ENCODE data around the gene SLC39A7. TPM values are rescaled to one million over a fixed set of nuclear protein-coding genes. Genes with fewer than 3 reads are reported as not detected.
A peak's percentile ranks its signal among the peaks of the same experiment; 100 is the strongest.

Gene SLC39A7
- total RNA-seq, 1 experiment from 2014 or later: 130 TPM

DNA sequence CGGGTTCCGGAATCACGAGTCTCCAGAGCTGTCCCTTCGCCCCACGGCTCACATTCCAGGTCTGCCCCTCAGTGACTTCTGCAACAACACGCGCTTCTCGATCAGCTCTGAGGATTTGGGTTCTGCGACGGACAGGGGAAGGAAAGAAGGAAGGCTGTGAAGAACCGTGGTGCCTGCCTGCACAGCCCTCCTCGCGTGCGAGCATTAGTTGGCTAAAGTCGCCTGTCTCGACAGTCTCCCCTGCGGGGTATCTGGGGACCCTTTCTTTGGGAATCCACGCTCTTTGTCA is 47.9 kb downstream of the SLC39A7 start:
- Histone ChIP-seq H3K4me2 (ENCODE audit: low read length) (peak overlapping the region; percentile 99), H4K20me1 (ENCODE audit: insufficient read depth) (no peaks in the 10 kb centered on the region), H3K9me3 (ENCODE audit: control insufficient read depth in 1 of 2, insufficient read depth in 1 of 2, low read depth in 1 of 2, low read length in 2 of 2) (no peaks in the 10 kb centered on the region), H3K4me1 (ENCODE audit: control insufficient read depth in 1 of 2, insufficient read depth in 2 of 2, low read length in 2 of 2) (peaks cover 16 to 37% of the 10 kb centered on the region in 2 experiments), H3K36me3 (ENCODE audit: control insufficient read depth in 1 of 2, insufficient read depth in 2 of 2, low read length in 2 of 2) (no peaks in the 10 kb centered on the region), H3K9me2 (ENCODE audit: insufficient read depth) (no peaks in the 10 kb centered on the region), H3K9ac (ENCODE audit: low read length) (peak overlapping the region; percentile 88), H3K27me3 (ENCODE audit: insufficient read depth, low read length) (no peaks in the 10 kb centered on the region), H3K4me3 (replicated peaks in 1 of 2; ENCODE audit: low read depth in 1 of 2, low read length in 2 of 2) (peak overlapping the region; percentile 74 to 85), H3K27ac (ENCODE audit: low read depth, low read length) (peak overlapping the region; percentile 74), H3K79me2 (ENCODE audit: insufficient read depth, low read length) (no peaks in the 10 kb centered on the region), H2AFZ (ENCODE audit: low read depth, low read length, poor library complexity, severe bottlenecking) (no peak overlapping the region)
- TF ChIP-seq, protein P1, sequence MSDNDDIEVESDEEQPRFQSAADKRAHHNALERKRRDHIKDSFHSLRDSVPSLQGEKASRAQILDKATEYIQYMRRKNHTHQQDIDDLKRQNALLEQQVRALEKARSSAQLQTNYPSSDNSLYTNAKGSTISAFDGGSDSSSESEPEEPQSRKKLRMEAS (IDR thresholded peaks at IDR 0.05): no peak
- no peak for TF ChIP-seq POLR2A (IDR thresholded peaks at IDR 0.05; ENCODE audit: borderline replicate concordance, extremely low read depth, insufficient read depth, insufficient read length)
- no peak for TF ChIP-seq RAD21 (IDR thresholded peaks at IDR 0.05; ENCODE audit: low read depth)
- TF ChIP-seq SIN3A (IDR thresholded peaks at IDR 0.05; ENCODE audit: low read depth): no peak
- no peak for TF ChIP-seq TCF7L2 (IDR thresholded peaks at IDR 0.05; ENCODE audit: borderline replicate concordance, extremely low read depth, insufficient read depth, insufficient read length)
- TF ChIP-seq ELF1 (IDR thresholded peaks at IDR 0.05; ENCODE audit: borderline replicate concordance, low read depth): no peak
- TF ChIP-seq, protein P2, sequence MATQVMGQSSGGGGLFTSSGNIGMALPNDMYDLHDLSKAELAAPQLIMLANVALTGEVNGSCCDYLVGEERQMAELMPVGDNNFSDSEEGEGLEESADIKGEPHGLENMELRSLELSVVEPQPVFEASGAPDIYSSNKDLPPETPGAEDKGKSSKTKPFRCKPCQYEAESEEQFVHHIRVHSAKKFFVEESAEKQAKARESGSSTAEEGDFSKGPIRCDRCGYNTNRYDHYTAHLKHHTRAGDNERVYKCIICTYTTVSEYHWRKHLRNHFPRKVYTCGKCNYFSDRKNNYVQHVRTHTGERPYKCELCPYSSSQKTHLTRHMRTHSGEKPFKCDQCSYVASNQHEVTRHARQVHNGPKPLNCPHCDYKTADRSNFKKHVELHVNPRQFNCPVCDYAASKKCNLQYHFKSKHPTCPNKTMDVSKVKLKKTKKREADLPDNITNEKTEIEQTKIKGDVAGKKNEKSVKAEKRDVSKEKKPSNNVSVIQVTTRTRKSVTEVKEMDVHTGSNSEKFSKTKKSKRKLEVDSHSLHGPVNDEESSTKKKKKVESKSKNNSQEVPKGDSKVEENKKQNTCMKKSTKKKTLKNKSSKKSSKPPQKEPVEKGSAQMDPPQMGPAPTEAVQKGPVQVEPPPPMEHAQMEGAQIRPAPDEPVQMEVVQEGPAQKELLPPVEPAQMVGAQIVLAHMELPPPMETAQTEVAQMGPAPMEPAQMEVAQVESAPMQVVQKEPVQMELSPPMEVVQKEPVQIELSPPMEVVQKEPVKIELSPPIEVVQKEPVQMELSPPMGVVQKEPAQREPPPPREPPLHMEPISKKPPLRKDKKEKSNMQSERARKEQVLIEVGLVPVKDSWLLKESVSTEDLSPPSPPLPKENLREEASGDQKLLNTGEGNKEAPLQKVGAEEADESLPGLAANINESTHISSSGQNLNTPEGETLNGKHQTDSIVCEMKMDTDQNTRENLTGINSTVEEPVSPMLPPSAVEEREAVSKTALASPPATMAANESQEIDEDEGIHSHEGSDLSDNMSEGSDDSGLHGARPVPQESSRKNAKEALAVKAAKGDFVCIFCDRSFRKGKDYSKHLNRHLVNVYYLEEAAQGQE (IDR thresholded peaks at IDR 0.05; ENCODE audit: low read depth): no peak
- TF ChIP-seq JUND (IDR thresholded peaks at IDR 0.05): no peak
- no peak for TF ChIP-seq FOSL1 (IDR thresholded peaks at IDR 0.05; ENCODE audit: low read depth)
- no peak for TF ChIP-seq ZFX (IDR thresholded peaks at IDR 0.05)
- TF ChIP-seq, protein P3, sequence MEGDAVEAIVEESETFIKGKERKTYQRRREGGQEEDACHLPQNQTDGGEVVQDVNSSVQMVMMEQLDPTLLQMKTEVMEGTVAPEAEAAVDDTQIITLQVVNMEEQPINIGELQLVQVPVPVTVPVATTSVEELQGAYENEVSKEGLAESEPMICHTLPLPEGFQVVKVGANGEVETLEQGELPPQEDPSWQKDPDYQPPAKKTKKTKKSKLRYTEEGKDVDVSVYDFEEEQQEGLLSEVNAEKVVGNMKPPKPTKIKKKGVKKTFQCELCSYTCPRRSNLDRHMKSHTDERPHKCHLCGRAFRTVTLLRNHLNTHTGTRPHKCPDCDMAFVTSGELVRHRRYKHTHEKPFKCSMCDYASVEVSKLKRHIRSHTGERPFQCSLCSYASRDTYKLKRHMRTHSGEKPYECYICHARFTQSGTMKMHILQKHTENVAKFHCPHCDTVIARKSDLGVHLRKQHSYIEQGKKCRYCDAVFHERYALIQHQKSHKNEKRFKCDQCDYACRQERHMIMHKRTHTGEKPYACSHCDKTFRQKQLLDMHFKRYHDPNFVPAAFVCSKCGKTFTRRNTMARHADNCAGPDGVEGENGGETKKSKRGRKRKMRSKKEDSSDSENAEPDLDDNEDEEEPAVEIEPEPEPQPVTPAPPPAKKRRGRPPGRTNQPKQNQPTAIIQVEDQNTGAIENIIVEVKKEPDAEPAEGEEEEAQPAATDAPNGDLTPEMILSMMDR (IDR thresholded peaks at IDR 0.05 in 2 of 3, conservative IDR thresholded peaks at IDR 0.05 in 1 of 3; ENCODE audit: borderline replicate concordance in 1 of 3, insufficient read depth in 1 of 3, low read depth in 2 of 3, low read length in 2 of 3): no peak
- no peak for TF ChIP-seq CBX3 (IDR thresholded peaks at IDR 0.05; ENCODE audit: low read depth)
- no peak for TF ChIP-seq POLR2AphosphoS5 (IDR thresholded peaks at IDR 0.05; ENCODE audit: low read depth, low read length)
- no peak for TF ChIP-seq SRF (IDR thresholded peaks at IDR 0.05; ENCODE audit: low read depth)
- no peak for TF ChIP-seq EZH2 (IDR thresholded peaks at IDR 0.05)
- TF ChIP-seq, protein P4, sequence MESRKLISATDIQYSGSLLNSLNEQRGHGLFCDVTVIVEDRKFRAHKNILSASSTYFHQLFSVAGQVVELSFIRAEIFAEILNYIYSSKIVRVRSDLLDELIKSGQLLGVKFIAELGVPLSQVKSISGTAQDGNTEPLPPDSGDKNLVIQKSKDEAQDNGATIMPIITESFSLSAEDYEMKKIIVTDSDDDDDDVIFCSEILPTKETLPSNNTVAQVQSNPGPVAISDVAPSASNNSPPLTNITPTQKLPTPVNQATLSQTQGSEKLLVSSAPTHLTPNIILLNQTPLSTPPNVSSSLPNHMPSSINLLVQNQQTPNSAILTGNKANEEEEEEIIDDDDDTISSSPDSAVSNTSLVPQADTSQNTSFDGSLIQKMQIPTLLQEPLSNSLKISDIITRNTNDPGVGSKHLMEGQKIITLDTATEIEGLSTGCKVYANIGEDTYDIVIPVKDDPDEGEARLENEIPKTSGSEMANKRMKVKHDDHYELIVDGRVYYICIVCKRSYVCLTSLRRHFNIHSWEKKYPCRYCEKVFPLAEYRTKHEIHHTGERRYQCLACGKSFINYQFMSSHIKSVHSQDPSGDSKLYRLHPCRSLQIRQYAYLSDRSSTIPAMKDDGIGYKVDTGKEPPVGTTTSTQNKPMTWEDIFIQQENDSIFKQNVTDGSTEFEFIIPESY (IDR thresholded peaks at IDR 0.05; ENCODE audit: extremely low read depth, insufficient replicate concordance, low read length): no peak
- no peak for TF ChIP-seq CEBPB (IDR thresholded peaks at IDR 0.05; ENCODE audit: low read depth)
- TF ChIP-seq EGR1 (IDR thresholded peaks at IDR 0.05; ENCODE audit: low read depth): no peak
- no peak for TF ChIP-seq ZNF274 (IDR thresholded peaks at IDR 0.05; ENCODE audit: low read depth, low read length)
- POLR2A ChIA-PET: interaction anchor here (0.6 to 4.0 kb wide), 10 partner anchors 10 to 277 kb away, joined by 3 to 24 read pairs (median 6); partner anchors contain the start of genes B3GALT4, RPS18 and VPS52
- DNase-seq (ENCODE audit: low read depth, low spot score) (no peak), ATAC-seq (peak; percentile 15)
- CTCF ChIA-PET: interaction anchor here (0.9 to 4.3 kb wide), 20 partner anchors 9 to 315 kb away, joined by 3 to 49 read pairs (median 6); partner anchors contain the start of genes HSD17B8, RING1, RPS18 and VPS52
- BruUV-seq (replicated peaks): TSS peak; percentile 85
- intact Hi-C loops (cut with micrococcal nuclease): loop anchor here (1.0 to 2.0 kb wide), 4 partner anchors 44 to 234 kb away; partner anchors contain the start of gene HSD17B8
- RAD21 ChIA-PET (ENCODE audit: low non-redundant PET in 1 of 2, low total read pairs in 2 of 2, uncharacterized antibody in 2 of 2, unreplicated experiment in 2 of 2): interaction anchor here (0.7 to 1.4 kb wide), 4 partner anchors 40 to 88 kb away, joined by 3 to 6 read pairs (median 5); partner anchors contain the start of gene RING1 (in 1 of the 2)
